GM10266 (cell line): ENCODE data around the gene MBD5.

Experiments used
- DNase-seq: peaks from one replicate; pipeline ENCODE4 v3.0.0; 2012; ENCODE audit errors: extremely low spot score
- TF ChIP-seq, protein P1 (sequence below): IDR thresholded peaks from 2 replicates; pipeline ENCODE4 v1.5.1; 2012; ENCODE audit warnings: mild to moderate bottlenecking, low read depth; ENCODE audit not compliant: control insufficient read depth, insufficient read depth; ENCODE audit errors: missing control alignments

Gene MBD5

DNA sequence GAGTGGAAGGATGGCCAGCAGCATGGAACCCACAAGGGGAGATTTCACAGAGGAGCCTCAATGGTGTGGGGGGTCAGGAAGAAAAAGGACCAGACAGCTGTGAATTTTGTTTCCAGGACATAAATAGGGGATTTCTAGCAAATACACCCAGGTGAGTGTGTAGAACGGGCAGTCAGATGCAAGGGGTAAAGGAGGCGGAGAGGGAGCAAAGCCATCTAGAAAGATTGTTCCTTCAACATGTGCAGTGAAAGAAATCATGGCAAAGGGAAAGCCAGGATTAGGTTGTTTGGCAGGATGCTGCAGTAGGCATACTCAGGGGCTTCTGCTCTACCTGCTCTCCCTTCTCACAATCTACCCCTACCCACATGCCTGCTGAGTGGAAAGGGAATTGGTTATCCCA is 504.2 kb downstream of the MBD5 start:
- DNase-seq = no peak
- TF ChIP-seq, protein P1, sequence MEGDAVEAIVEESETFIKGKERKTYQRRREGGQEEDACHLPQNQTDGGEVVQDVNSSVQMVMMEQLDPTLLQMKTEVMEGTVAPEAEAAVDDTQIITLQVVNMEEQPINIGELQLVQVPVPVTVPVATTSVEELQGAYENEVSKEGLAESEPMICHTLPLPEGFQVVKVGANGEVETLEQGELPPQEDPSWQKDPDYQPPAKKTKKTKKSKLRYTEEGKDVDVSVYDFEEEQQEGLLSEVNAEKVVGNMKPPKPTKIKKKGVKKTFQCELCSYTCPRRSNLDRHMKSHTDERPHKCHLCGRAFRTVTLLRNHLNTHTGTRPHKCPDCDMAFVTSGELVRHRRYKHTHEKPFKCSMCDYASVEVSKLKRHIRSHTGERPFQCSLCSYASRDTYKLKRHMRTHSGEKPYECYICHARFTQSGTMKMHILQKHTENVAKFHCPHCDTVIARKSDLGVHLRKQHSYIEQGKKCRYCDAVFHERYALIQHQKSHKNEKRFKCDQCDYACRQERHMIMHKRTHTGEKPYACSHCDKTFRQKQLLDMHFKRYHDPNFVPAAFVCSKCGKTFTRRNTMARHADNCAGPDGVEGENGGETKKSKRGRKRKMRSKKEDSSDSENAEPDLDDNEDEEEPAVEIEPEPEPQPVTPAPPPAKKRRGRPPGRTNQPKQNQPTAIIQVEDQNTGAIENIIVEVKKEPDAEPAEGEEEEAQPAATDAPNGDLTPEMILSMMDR = no peak

DNA sequence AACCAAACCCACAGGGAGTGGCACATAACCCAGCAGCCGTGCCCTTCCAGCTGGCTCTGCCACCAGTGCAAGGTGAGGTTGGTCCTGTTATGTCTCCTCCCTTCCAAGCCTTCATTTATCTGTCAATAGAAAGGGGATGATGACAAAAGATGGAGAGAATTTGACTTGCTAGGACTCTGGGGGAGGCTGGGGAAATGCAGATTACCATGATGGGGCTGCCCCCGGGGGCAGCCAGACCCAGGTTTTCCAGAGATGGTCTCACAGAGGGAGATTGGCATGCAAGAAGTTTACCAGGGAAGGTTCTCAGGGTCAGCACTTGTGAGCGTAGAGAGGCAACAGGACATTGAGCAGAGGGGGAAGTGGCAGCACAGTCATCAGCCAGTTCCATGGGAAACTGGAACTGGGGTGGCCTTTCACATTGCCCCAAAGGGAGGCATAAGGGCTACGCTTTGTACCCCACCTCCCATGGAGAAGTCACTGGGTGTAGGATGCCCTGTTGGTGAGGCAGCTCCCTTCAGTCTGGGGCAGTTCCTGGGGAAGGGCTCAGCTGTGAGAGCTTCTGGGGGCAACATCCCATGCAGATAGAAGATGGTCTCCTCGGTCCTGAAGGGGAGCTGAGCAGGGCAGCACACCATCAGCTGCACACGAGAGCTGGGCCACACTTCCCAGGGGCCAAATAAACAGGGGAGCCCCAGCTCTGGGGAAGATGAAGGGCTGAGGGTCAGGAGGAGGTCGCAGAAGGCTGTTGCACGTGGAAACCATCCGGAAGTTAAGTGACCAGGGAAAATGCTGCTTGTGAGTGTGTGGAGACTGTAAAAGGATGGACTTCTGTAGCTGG is 505.8 kb downstream of the MBD5 start:
- TF ChIP-seq, protein P1 = no peak
- no peak for DNase-seq

DNA sequence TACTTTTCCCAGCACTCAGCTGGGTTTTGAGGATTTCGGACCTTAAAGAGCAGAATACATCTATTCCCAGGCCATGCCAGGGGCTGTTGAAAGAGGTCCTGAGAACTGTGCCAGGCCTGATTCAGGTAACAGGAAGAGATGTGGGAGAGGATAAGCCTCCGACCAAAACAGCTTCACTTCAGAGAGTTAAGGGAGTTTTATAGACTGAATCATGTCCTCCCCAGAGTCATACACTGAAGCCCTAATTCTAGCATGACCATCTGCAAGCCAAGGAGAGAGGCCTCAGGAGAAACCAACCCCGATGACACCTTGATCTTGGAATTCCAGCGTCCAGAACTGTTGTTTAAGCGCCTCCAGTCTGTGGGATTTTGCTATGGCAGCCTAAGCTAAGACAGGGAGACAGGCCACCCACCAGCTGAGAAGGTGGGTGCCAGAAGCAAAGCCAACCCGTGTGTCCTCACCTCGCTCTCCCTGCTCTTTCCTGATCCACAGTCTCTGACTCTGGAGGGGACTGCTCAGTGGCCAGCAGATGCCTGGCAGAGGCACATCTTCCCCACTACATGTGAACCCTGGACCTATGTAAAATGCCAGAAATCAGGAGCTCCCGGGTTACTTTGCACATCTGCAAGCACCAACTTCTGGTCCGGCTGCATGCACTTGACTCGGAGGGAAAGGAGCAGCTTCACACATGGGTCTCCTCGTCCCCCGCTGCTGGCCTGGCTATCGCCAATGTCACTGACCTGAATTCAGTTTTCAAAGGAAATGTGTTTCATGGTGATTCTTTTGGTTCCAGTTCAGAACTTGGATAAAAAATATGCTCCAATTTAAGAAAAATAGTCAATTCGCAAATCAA is 506.8 kb downstream of the MBD5 start:
- TF ChIP-seq, protein P1 = no peak
- no peak for DNase-seq

DNA sequence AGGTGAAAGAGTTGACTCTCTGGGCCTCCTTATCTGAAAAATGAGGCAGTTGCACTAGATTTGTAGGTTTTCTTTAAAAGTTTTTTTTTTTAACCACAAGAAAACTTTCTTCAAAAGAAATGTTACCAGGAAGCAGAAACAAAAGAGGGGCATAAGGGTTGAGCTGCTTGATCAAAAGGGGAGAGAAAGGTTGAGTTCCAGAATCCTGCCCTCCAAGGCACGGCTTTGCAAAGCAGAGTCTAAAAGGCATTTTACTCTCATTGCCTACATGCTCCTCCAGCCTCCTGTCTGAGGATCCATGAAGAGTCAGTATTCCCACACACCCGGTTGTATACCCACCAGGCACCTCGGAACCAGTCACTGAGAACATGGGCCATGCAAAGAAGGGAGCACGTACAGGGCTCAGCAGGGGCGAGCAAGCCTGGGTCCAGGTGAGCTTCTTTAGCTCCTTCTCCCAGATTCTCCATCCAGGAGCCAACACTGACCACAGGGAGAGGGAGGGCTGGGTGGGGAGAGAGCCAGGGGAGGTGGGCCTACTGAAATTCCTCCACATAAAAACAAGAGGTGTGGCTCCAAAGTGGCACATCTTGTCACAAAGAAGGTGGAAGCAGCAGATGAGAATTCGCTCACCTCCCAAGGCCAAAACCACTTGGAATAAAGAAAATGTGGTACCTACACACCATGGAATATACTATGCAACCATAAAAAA is 507.6 kb downstream of the MBD5 start:
- TF ChIP-seq, protein P1 = no peak

DNA sequence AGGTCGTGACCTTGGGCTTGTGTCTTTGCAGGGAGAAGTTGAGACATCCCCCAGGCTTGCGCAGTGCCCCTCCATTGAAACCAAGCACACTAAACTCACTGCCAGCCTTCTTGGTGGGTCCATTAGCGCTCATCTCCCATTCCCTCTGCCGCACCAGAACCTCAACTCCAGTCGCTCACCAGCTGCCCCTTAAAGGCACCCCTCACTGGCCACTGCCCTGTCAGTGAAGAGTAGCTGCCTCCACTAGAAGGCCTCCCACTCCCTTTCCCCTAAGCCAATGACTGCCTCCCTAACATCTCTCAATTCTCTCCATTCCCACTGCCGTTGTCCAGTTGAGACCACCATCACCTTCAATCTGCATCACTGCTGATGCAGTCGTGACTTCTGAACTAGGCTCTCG is 508.9 kb downstream of the MBD5 start:
- DNase-seq = no peak
- TF ChIP-seq, protein P1 = no peak

More for the DNA sequence above, 507.6 kb downstream of the MBD5 start:
- no peak for DNase-seq

DNA sequence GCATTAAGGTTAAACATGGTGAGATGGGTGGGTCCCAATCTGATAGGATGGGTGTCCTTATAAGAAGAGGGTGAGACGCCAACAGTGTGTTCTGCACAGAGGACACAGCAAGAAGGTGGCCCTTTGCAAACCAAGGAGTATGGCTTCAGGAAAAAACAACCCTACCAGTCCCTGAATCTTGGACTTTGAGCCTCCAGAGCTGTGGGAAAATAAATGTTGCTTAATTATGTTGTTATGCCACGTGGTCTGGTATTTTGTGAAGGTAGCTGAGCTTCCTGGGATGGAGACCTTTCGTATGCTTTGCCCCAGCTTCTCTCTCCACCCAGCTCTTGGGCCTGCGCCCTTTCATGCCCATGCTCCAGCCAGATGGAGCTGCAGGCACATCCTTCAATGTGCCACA is 509.5 kb downstream of the MBD5 start:
- TF ChIP-seq, protein P1 = no peak
- DNase-seq = no peak
